ENCODE measurements around the gene KDM6A.

GRCh38 chrX:45138525-45138924 is 265.5 kb downstream of the KDM6A start:
- no peak for TF ChIP-seq CTCF (IDR thresholded peaks at IDR 0.05)
- no peak for TF ChIP-seq POLR2A (IDR thresholded peaks at IDR 0.05)

Data from right lobe of liver (tissue), 4 donors.